HL-60/S4 (cell line): Measurements from ENCODE around the gene MEGF6.

Experiments
- in situ Hi-C: fragments of 300-500 bp; cut with MboI; formaldehyde crosslinking; loops from 2 replicates; pipeline ENCODE4 v1.14.3; 2022; ENCODE audit warnings: low sequenced_read_pairs

Gene MEGF6

DNA sequence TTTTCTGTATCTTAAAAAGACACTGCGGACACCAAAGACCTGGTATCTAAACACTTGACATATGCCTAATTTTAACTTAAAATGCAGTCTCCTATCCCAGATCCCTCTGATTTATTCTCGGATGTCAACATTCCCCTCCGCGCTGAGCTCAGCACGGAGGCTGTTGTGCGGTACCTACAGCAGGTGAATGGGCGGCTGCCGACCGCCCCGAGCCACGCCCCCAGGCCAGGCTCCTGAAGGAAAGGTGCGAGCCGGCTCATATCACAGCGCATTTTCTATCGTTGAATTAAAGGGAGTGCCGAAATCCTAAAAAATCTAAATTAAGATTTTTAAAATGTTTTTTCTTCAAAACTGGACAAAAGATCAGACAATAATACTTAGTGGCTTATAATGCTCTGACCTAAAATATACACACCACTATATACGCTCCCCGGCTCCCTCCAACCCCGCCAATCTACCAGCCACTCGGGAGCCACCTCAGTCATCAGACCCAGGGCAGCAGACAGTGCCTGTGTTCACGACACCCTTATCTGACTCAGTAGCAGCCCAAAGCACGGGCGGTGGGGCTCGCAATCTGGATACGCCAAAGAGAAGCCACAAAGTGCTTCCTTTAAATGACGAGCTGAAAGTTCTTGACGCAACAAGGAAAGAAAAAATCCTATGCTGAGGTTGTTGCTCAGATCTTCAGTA, 34.5 kb upstream of the MEGF6 start:
- in situ Hi-C loops: no loop called here

DNA sequence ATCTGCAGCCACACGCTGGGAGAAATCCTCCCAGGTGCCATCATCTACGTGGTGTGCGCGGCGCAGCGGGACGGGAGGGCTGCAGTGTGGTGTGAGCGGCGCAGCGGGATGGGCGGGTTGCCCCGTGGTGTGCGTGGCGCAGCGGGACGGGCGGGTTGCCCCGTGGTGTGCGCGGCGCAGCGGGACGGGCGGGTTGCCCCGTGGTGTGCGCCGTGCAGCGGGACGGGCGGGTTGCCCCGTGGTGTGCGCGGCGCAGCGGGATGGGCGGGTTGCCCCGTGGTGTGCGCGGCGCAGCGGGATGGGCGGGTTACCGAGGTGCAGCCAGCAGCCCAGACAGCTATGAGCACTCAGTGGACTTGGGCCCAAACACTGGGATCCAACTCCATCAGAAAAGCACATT, 33.9 kb upstream of the MEGF6 start:
- in situ Hi-C loops: no loop called here

DNA sequence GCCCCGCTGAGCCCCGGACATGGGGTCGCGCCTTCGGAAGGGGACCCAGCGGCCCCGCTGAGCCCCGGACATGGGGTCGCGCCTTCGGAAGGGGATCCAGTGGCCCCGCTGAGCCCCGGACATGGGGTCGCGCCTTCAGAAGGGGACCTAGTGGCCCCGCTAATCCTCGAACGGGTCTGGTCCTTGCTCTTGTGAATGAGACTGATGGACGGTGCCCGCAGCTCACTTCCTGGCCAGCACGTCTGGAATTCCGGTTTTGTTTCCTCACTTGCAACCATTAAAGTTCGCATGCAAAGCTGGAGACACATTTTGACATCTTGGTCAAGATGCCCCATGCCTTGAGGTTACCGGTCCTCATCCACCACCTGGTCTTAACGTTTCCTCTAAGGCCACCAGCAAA, 33.0 kb upstream of the MEGF6 start:
- in situ Hi-C loops: no loop called here

DNA sequence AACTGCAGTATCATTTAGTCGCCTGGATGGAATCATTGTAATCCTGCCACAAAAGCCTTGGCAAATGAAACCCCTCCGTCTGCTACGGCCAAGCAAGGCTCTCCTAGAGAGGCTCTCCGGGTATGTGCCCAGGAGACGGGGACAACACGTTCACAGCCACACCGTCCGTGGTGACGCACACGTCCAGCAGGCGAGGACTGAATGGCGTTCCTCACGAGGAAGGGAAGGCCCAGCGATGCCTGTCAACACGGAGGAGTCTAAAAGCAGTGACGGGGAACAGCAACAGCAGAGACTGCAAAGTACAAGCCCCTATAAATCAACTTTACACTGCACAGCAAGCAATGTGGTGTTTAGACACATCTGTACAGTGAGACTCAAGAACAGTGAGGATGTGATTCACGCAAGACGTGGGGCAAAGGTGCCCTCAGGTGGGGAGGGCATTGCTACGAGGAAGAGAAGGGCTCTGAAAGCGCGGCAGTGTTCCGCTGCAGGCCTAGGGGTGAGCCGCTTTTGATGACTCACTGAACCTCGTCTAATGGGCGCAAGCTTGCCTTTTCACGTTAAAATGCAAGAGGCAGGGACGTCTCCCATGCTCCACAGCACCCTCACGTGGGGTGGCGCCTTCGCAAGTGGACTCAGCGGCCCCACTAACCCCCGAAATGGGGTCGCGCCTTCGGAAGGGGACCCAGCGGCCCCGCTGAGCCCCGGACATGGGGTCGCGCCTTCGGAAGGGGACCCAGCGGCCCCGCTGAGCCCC, 31.8 kb upstream of the MEGF6 start:
- in situ Hi-C loops: no loop called here

DNA sequence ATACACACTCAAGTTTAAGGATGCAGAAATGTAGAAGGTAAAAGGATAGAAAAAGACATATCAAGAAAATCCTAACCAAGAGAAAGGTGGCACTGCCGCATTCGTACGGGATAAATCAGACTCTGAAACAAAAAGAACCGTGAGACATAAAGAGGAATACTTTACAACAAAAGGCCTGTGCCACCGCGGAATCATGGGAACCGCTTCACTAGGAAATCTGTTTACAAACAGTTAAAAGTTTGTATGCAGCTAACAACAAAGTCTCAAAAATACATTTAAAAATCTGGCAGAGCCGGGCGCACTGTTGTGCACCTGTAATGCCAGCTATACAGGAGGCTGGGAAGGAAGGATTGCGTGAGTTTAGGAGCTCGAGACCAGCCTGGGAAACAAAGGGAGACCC, 30.5 kb upstream of the MEGF6 start:
- in situ Hi-C loops: no loop called here

DNA sequence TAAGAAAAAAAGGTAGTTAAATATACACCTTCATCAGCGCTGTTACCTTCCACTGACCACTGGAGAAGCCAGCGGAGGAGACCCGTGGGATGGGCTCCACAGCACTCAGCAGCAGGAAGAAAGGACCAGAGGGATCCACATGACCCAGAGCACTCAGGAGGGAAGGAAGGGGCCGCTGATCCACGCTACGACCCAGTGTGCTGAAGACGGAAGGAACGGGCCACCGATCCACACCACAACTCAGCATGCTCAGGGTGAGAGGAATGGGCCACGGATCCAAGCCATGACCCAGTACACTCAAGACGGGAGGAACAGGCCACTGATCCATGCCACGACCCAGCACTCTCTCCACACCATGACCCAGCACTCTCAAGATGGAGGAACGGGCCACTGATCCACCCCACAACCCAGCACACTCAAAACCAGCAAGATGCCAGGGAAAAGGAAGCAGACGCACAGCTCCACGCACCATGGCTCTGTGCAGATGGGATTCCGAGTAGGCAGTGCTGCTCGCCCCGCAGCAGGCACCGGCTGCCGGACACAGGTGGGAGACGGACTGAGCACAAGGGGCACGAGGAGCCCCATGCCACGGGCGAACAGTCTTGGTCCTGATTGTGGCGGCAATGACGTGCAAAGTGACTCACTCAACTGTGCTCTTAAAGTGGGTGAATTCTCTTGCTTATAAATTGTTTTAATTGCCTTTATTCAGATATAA, 29.9 kb upstream of the MEGF6 start:
- in situ Hi-C loops: no loop called here

DNA sequence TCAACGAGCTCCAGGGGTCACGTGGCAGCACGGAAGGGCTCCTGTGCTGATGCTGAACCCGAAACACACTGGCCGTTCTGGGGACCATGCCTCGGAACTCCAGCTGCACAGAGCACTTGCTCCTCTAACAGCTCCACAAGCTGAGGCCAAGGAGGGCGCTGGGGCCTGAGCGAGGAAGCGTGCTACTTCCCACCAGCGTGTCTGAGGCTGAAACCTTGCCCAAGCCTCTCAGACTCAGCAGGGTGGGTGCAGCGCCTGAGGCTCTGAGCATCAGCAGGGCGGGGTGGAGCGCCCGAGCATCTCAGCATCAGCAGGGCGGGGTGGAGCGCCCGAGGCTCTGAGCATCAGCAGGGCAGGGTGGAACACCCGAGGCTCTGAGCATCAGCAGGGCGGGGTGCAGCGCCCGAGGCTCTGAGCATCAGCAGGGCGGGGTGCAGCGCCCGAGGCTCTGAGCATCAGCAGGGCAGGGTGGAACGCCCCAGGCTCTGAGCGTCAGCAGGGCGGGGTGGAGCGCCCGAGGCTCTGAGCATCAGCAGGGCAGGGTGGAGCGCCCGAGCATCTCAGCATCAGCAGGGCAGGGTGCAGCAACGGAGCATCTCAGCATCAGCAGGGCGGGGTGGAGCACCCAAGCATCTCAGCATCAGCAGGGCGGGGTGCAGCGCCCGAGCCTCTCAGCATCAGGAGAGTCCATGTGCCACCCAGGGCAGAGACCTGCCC, 29.0 kb upstream of the MEGF6 start:
- in situ Hi-C loops: no loop called here

DNA sequence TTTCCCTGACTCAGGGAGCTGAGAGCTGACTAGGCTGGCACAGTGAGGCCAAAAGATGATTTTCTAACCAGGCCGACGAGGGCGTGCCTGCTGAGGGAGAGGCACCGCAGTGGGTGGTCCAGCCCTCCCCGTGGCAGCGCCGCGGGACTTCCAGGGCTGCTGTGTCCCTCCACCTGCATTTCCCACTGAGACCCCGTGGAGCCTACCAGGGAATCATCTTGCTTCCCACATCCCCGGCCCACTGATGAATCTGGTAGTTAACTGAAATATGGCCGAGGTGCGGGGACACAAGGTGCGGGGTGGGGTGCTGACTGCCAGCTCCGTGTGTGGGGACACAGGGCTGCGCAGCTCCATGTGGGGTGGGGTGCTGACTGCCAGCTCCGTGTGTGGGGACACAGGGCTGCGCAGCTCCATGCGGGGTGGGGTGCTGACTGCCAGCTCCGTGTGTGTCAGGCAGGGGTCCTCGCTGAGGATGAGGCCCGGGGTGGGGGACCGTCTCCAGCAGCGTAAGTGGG, 28.1 kb upstream of the MEGF6 start:
- in situ Hi-C loops: no loop called here

DNA sequence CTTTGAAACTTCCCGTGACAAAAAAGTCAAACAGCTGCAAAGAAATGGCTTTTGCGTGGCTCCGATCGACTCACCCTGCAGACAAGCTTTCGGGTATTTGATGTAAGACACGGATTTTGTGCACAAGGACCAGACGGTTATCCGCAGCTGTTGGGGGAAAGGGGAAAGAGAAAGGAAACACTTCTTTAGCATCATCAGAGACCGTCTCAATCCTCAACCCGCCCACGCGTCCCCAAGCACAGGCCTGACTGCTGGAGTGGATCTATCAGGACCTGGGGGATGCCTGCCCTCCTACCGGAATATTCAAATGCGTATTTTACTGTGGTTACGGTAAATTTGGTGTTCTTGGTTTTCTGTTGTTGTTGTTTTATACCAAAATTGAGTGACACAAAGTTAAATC, 27.4 kb upstream of the MEGF6 start:
- in situ Hi-C loops: no loop called here

DNA sequence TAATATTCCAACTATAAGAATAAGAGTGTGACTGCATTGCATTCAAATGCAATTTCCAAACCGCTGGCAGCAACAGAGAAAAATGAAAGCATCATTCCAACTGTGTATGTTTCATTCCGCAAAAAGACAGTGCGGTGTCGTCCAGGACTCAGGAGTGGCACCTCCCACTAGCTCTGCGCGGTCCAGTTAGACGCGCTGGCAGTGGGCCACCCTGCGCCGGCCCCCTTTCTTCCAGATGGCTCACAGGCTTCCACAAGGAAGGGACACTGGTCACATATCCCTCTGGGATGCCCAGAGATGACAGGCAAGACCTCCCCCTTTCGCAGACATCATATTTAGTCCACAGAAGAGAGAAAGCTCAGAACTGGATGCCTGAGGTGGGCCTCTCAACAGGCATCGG, 26.7 kb upstream of the MEGF6 start:
- in situ Hi-C loops: no loop called here

DNA sequence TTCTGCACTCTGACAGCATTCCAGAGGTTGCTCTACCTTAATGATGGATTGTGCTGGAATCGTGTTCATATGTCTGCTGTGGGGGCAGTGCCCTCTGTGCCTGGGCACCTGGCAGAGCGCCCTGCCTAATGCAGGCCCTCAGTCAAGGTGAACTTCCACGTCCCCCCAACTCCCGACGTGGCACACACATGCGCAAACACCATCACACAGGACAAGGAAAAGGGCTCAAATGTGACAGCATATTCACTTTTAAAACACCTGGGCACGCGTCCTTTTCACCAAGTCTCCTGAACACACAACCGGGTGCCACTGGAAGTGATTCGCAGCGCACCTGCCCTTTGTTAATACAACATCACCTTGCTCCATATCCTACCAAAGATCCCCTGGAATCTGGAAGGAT, 25.2 kb upstream of the MEGF6 start:
- in situ Hi-C loops: no loop called here

DNA sequence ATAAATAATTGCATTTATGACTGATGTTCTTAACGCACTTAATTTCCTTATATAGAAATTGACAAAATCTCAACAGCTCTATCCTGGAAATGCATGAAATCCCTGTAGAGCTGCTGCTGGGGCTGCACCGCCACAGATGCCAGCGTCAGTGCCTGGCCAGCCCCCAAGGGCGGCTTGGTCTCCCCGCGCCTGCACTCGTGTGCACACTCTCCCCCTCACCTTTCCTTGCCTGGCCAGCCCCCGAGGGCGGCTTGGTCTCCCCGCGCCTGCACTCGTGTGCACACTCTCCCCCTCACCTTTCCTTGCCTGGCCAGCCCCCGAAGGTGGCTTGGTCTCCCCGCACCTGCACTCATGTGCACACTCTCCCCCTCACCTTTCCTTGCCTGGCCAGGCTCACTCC, 24.8 kb upstream of the MEGF6 start:
- in situ Hi-C loops: no loop called here

DNA sequence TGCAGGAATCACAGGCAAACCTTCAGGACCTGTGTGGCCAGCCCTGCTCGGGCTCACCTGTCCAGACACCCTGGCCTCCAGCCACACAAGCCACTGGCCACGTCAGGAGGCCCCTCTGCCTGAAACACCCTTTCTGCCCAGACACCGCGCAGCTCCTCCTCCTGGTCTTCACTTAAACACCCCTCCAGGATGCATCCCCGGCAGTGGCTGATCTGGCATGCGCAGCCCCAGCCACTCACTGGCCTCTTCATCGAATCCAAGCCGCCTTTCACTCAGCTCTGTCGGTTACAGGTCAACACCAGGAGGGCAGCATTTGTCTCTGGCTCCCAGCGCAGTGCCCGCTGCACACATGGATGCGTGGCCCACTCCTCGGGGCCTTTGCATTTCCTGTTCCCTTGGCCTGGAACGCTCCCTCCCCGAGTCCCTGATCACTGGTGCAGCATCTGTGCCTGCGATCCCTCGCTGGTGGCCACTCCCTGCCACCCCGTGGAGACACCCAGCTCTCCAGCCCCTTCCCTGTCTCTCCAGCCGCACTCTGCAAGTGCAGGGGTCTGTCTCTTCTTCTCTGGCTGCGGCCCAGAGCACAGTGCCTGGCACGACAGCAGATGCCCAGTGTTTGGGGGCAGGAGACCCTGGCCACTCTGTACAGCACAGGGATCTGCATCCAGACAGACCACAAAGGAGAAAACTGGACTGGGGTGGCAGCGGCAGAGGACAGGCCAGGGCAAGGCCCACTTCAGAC, 22.9 kb upstream of the MEGF6 start:
- in situ Hi-C loops: no loop called here

DNA sequence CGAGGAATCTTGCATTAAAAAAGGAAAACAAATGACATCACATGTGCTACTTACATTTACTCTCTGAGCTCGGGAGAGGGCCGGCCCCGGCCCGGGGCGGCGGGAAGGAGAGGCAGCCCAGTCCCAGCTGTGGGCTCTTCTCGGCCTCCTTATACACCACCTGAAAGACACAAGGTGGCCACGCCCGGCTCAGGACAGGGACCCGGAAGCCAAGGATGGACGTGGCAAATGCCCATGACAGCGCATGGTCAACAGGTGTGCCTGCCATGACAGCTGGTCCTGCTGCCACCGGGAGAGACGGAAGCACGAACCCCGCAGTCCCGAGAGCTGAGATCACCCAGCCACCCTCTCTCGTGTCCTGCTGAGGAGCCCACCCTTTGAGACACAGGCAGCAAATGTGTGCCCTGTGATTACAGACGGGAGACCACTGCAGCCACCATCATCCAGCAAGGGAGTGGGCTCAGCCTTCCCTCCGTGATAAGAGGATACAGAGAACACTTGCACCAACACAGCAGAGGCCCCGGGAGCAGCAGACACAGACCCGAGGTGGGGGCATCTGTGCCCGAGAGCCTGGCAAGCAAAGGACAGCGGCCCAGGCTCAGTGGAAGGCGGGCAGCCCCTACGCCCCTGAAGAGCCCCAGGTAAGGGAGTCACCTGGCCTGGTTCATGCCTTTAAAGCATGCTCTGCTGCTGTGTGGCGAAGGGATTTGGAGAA, 22.2 kb upstream of the MEGF6 start:
- in situ Hi-C loops: no loop called here

DNA sequence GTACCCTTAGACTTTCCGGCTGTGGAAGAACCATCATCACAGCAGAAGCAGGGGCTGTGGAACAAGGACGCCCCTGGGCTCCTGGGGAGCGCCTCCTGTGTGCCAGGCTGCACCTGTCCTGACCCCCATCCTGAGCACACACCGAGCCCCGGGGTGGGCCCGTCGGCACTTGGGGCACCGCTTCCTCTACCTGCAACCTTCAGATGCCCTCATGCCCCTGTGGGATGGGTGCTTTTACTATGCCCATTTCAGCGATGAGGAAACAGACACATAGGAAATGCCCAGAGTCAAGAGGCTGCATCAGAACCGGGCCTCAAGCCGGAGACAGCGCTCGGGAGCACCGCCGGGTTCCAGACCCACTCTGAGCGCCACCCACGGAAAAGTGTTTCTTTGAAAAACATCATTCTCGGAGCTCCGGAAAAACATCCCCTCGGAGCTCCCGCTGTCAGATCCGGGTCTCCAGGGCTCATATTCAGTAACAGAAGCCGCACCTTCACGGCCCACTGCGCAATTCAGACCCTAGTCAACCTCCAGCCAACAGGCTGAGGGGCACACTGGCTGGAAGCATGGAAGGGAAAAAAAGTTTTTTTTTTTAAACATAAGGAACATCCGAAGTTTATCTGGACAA, 21.5 kb upstream of the MEGF6 start:
- in situ Hi-C loops: no loop called here

DNA sequence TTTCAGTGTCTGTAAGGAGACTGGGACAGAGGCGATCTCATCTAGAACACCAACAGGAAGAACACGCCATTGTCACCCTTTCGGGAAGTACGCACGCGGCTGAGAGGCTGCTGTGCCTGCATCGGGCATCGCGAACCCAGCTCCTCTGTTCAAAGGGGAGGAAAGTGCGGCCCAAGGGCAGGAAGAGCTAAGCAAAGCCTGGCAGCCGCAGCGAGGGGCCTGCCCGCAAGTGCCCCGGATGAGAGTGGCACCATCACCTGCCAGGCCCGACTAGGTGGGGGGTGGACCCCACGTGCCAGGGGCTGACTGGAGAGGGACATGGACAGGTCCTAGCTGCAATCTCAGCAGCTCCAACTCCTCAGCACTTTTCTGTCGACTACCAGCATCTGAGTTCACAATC, 21.0 kb upstream of the MEGF6 start:
- in situ Hi-C loops: no loop called here

DNA sequence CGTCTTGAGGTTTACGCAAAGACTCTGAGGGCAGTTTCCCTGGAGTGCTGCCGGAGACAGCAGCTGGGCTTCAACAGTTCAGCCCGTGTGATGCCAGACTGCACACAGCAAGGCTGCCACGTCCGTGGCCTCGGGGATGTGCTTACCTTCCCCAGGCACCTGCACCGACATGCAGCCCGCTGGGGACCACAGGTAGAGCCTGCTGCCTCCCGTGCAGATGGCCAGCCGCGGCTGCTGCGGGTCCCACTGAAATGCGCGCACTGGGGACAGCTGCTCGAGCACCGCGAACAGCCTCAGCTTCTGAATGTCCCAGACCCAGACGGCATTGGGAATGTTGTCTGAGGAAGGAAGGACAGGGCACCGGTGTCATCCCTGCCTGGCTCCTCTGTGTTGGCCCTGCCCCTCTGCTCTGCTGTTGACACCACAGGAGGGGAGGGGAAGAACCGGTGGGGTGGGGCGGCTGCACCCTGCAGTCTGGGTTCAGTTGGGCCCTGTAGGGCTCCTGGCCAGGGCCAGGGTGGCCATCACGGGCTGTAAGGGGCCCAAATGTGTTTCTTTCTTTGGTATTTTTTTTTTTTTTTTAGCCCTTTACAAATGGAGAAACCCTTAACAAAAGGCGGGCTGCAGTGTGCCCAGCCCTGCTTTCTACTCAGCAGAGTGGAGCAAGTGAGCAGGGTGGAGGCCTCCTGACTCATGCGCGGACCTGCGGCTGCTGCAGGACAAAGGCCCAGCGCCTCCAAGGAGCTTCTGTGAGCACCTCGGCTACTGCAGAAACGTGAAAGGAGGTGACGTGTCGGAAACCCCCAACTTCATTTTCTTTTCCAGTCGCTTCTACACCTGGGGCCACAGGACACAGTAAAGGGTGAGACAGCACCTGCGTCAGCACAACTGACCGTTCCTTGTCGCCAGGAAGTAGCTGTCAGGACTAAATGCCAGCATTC, 20.3 kb upstream of the MEGF6 start:
- in situ Hi-C loops: no loop called here

DNA sequence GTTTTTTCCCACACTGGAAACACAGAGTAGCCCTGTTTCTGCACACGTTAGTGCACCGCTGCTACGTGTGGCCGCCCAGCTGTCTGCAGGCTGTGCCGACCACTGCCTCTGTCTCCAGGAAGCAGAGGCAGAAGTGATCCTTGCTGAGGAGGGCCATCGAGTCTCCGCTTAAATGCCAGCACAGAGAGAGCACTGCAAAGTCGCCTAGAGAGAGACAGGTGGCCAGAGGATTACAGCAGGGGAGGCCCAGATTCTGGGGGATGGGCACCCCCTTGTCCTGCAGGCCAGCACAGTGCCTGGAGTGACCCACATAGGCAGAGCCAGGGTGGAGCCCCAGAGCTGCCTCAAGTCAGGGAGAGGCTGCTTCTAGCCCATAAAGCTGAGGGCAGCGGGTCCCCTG, 19.6 kb upstream of the MEGF6 start:
- in situ Hi-C loops: no loop called here
